22Rv1 (cell line): ENCODE measurements around the gene RIC8B.

Source experiments
- ZFX ChIP-seq: fragments of 450-650 bp; IDR thresholded peaks from 2 replicates; pipeline ENCODE4 v1.6.1; 2017; ENCODE audit warnings: antibody characterized with exemption, borderline replicate concordance
- TF ChIP-seq, protein P1 (sequence below): fragments of 450-650 bp; IDR thresholded peaks from 2 replicates; pipeline ENCODE4 v1.5.1; 2017; ENCODE audit warnings: mild to moderate bottlenecking

GRCh38 chr12:106741247-106741646 lies 33.2 kb upstream of the RIC8B start:
- TF ChIP-seq, protein P1, sequence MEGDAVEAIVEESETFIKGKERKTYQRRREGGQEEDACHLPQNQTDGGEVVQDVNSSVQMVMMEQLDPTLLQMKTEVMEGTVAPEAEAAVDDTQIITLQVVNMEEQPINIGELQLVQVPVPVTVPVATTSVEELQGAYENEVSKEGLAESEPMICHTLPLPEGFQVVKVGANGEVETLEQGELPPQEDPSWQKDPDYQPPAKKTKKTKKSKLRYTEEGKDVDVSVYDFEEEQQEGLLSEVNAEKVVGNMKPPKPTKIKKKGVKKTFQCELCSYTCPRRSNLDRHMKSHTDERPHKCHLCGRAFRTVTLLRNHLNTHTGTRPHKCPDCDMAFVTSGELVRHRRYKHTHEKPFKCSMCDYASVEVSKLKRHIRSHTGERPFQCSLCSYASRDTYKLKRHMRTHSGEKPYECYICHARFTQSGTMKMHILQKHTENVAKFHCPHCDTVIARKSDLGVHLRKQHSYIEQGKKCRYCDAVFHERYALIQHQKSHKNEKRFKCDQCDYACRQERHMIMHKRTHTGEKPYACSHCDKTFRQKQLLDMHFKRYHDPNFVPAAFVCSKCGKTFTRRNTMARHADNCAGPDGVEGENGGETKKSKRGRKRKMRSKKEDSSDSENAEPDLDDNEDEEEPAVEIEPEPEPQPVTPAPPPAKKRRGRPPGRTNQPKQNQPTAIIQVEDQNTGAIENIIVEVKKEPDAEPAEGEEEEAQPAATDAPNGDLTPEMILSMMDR, result no peak
- TF ChIP-seq ZFX, result no peak
